ENCODE data around the gene AQP12A.
"Not testable (repeated sequence)": the region's sequence is repeated elsewhere in the genome, so short reads cannot be mapped to it uniquely, and the experiment has no call there.

The AQP12A gene

GRCh38 chr2:240662681-240663080 lies 29.0 kb upstream of the AQP12A start:
- no peak for DNase-seq (ENCODE audit: low read depth)

- no peak for DNase-seq (ENCODE audit: low read depth)
These were observed 28.0 kb upstream of the AQP12A start for GRCh38 chr2:240663546-240664190.

- no peak for DNase-seq (ENCODE audit: low read depth)
These were observed 27.0 kb upstream of the AQP12A start for GRCh38 chr2:240664622-240665021.

GRCh38 chr2:240670402-240670801 lies 21.3 kb upstream of the AQP12A start:
- DNase-seq (ENCODE audit: low read depth): no peak

DNA sequence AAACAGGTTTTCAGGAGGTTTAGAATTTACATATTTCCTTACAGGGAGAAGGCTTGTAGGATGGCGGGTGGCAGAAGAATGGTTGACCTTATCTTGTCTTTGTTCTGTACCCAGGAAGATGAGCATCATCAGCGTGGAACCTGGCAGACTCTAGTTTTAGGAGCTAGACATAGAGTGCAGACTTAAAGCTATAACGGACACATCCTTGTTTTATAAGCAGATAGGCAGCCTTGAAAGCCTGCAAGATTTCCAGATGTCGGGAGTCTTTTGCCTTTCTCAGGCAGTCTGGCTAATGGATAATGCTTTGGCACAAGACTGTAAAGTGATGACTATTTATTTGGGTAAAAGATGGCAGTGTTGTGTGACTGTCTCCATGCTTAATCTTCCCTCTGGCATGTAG lies 20.7 kb upstream of the AQP12A start:
- no peak for DNase-seq (ENCODE audit: low read depth)

- no peak for DNase-seq (ENCODE audit: low read depth)
These were observed 19.5 kb upstream of the AQP12A start for GRCh38 chr2:240672076-240672700.

- no peak for DNase-seq (ENCODE audit: low read depth)
These were observed 18.9 kb upstream of the AQP12A start for GRCh38 chr2:240672701-240673190.

DNA sequence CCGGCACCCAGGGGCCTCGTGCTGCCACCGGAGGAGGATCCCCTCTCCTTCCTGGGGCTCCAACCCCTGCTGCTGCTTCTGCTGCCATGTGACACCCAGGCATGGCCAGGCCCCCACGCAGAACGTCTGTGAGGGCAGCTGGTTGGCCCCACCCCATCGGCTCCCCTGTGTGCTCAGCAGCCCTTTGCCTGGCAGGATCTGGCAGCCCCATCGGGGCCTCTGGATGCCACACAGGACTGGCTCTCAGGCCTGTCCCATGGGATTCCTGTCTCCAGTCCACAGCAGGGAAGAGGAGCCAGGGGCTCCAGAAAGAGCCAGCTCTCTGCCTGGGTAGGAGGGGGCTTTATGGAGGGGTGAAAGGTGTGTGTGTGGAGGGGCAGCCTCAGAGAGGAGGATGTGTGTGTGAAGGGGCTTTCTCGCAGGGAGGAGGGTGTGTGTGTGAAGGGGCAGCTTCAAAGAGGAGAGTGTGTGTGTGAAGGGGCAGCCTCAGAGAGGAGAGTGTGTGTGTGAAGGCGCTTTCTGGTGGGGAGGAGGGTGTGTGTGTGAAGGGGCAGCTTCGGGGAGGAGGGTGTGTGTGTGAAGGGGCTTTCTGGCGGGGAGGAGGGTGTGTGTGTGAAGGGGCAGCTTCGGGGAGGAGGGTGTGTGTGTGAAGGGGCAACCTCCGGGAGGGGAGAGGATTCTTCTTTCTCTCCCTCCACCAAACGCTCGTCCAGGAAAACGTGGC lies 17.0 kb upstream of the AQP12A start:
- not testable (repeated sequence) for DNase-seq (ENCODE audit: low read depth)

DNA sequence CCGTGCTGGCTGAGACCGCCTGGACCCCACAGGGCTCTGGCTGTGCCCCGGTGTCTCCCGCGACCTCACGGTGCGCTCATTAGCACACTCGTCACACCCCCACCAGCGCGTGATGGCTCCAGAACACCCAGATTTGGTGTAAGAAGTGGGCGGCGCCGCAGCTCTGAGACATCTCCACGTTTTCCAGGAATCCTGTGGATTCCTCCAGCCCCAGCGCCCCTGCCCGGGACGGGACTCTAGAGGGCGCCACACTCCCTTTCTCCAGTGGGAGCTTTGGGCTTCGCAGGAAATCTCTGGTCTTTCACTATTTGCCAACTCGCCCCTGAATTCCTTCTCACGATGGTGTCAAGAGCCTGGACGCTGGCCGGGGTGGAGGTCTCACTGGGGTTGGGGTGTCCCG lies 16.3 kb upstream of the AQP12A start:
- not testable (repeated sequence) for DNase-seq (ENCODE audit: low read depth)

GRCh38 chr2:240678043-240678442 lies 13.6 kb upstream of the AQP12A start:
- not testable (repeated sequence) for DNase-seq (ENCODE audit: low read depth)

- not testable (repeated sequence) for DNase-seq (ENCODE audit: low read depth)
These were observed 12.8 kb upstream of the AQP12A start for GRCh38 chr2:240678909-240679308.

- DNase-seq (ENCODE audit: low read depth): not testable (repeated sequence)
These were observed 11.5 kb upstream of the AQP12A start for GRCh38 chr2:240680185-240680584.

DNA sequence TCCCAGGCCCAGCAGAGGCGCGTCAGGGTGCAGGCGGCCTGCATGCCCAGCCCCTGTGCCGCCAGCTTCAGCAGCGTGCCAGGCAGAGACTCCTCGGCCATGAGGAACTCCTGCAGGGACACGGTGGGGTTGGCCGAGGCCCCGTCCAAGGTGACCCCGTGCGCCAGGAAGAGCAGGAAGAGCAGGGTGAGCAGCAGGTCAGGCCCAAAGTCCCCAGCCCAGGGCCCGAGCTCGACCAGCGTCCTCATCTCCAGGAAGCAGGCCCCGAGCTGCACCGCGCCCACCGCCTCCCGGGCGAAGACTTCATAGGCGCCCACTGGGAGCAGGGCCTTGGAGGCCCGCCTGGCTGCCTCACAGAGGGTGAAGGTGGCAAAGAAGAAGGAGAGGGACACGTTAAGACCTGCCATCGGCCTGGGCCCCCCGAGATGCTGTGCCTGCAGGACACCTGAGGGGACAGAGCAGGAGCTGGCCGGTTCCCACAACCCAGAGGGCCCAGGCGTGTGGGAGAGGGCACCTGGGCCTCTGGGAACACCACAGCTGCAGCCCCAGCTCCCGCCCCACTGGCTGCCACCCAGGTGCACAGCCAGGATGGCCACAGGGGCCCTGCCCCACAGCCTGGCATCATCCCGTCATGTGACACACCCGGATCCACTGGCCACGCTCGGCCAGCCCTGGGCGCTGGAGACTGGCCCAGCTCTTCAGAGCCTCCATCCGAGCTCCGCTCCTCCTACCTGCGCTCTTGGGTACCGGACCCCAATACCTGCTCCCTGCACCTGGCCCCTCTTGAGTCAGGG lies 9.0 kb upstream of the AQP12A start, which contains the start of gene AQP12B:
AQP12B (minus strand) TSS at position 455 of the 794 bp plus-strand sequence; CDS start at position 407, 48 bp downstream.
- DNase-seq (ENCODE audit: low read depth): not testable (repeated sequence)

DNA sequence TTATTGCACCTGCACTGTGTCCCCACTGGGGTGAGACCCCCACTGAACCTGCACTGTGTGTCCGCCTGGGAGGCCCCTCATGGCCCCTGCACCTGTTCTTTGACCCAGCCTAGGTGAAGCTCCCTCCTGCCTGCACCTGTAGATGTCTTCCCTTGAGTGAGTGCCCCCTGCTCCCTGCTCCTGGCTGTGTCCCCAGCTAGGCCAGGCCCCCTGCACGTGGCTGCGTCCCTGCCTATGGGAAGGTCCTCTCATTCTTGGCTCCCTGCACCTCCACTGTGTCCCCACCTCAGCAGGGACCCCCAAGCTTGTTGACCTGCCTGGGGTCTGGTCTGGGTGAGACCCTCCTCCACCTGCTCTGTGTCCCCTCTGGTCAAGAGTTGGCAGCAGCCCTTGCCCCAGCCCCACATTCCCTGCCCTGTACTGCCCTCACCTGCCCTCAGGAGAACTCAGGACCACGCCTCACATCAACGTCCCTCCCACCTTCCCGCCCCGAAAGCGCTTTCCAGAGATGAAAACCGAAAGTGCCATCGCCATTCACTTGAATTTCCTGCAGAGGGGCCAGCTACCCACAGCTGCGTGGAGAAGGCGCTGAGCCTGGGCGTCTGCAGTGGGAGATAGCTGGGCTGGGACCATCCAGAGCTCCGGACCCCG lies 8.2 kb upstream of the AQP12A start:
- DNase-seq (ENCODE audit: low read depth): not testable (repeated sequence)

DNA sequence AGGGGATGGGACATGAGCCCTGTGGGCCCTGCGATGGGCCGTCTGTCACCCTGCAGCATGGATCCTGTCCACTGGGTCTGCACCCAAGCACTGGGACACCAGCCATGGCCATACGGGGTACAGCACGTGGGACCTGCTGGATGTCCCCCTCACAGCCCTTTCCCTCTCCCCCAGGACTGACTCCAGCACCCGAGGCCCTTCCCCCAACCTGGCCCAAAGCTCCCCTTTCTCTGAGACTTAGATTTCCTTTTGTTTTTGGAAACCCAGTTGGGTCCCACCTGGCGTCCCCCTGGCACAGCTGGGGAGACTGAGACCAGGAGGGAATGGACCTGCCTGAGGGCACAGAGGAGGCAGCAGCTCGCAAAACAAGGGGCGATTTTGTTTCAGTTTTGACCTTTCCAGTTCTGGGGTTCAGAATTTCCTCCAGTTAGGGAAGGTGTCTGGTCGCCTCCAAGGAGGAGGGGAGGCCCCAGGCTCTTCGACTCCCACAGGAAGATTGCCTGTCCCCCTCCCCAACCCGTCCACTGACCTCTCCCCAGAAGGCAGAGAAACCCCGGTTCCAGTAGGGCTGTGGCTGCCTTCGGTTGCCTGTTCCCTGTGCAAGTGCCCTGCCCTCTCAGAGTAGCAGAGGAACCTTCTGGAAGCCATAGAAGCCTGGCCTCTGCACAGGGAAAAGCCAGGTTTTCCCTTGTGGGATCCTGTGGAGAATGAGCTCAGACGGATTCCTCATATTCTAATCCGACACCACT lies 7.5 kb upstream of the AQP12A start:
- DNase-seq (ENCODE audit: low read depth): not testable (repeated sequence)

DNA sequence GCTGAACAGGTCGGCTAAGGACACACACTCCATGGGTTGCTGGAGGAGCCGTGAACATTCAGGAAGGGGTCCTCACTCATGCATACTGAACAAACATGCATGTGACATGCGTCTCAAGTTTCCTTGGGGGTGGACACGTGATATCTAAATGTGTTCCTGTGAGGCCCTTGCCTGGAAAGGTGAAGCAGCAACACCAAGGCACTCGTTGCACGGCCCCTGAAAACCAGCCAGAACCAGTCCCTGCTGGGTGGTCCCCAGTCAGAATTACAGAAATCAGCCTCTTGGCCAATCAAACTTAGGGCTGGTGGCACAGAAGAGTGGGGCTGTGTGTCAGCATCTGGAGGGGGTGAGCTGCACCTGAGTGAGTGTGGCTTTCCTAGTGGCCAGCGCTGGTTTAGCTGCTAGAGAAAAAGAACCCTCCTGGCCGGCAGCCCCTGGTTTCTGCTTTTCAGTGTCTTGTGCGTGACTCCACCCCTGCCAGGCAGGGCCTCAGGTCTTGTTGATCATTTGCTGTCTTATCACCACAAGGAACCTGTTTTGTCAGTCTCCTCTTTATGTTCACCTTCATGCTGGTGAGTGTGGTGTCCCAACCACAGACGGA lies 5.8 kb upstream of the AQP12A start:
- DNase-seq (ENCODE audit: low read depth): no peak

- no peak for DNase-seq (ENCODE audit: low read depth)
These were observed 5.2 kb upstream of the AQP12A start for GRCh38 chr2:240686460-240686859.

- DNase-seq (ENCODE audit: low read depth): no peak
These were observed 4.5 kb upstream of the AQP12A start for GRCh38 chr2:240687045-240687740.

DNA sequence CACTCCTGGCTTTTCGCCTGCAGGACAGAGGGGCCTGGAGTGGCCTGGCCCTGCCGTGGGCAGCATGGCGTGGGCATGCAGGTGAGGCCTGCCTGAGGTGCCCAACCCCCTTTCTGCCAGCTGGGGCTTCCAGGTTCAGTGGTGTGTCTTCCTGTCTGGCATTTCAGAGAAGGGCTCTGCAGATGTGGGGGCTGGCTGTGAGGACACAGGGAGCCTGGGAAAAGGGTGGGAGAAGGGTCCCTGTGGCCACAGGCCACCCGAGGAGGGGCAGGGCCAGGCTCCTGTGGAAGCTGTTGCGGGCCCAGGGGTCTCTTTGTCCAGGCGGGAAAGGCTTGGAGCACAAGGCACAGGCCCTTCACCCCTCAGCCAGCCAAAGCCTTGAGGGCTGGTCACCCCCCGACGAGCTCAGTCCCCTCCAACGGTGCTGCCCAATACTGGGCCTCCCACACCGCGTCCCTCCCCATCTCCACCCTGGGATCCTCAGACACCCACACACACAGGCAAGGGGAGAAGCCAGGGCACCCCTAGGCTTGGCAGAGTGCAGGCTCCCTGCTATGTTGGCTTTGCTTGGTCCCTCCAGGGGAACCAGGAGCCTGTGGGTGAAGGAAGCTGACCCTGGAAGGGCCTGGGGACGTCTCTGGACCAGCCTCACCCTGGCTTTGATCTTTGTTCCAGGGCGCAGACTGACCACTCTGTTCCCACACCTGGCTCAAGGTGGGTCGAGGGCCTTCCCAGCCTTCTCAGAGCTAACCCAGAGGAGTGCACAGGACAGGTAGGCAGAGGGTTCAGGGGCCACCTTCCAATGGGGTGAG lies 3.7 kb upstream of the AQP12A start:
- no peak for DNase-seq (ENCODE audit: low read depth)
